HG02973 (cell line): Measurements from ENCODE around the gene TRIM66.

Experiments used
- ATAC-seq: cut with Tn5 transposase; IDR thresholded peaks from one replicate; pipeline ENCODE4 v1.9.1; 2021; ENCODE audit warnings: moderate library complexity; ENCODE audit not compliant: unreplicated experiment

TRIM66 gene

GRCh38 chr11:8714622-8715225 is 32.3 kb upstream of the TRIM66 start:
- no peak for ATAC-seq

- ATAC-seq: no peak
Observed at GRCh38 chr11:8713760-8714454, 31.4 kb upstream of the TRIM66 start.

DNA sequence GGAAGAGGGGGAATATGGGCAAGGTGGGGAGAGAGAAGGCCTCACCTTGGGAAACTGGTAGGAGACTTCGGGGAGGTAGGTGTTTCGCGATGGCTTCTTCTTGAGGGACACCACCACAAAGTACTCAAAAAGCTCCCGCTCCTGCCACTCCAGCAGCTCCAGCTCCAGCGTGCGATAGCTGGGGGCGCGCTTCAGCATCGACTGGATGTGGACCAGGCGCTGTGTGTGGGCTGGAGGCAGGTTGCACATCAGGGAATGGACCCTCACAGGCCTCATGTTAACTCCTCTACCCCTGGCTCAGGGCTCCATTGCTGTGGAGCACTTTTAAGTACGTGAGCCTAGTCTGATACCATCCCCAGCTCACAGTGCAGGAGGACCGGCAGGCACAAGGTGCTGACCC is 30.0 kb upstream of the TRIM66 start:
- ATAC-seq: no peak

DNA sequence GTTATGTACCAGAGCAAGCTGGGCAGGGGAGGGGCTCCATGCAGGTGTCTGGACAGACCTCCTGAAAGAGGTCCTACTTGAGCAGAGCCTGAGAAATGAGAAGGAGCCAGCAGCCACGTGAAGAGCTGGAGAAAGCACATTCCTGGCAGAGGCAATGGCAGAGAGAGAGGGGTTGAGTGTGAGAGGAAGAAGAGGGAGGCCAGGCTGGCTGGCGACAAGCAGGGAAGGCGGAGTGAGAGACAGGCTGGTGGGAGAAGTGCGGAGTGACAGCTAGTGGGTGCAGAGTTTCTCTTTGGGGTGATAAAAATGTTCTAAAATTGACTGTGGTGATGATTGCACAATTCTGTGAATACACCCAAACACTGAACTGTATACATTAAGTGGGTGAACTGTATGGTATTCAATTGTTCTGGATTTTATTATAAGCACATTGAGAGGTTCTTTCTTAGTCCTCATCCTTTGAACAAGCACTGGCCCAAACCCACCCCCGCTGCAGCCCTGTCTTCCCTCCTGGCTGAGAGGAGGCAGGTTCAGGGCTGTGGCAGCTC is 29.5 kb upstream of the TRIM66 start:
- no peak for ATAC-seq

GRCh38 chr11:8709777-8710176 is 27.3 kb upstream of the TRIM66 start:
- no peak for ATAC-seq

- ATAC-seq: no peak
Observed at GRCh38 chr11:8709002-8709672, 26.7 kb upstream of the TRIM66 start.

- ATAC-seq: no peak
Observed at GRCh38 chr11:8707541-8708191, 25.2 kb upstream of the TRIM66 start.

- ATAC-seq: no peak
Observed at GRCh38 chr11:8706673-8707432, 24.4 kb upstream of the TRIM66 start.

GRCh38 chr11:8705146-8705545 is 22.7 kb upstream of the TRIM66 start:
- no peak for ATAC-seq

DNA sequence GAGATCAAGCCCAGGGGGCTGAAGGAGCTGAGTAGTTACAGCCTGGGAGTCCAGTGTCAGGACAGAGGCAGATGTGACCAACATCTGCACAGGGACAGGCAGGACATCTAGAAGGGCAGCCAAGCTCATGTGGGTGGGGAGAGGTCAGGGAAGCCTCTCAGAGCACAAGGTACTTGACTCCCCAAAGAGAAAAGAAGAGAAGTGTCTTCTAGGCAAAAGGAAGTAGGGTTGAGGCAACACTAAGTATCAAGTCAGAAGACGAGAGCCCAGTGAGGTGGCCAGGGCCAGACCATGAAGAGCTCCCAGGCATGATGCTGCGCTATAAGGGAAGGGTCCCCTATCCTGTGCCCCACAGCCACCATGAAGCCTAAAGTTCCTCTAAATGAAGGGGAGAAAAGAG is 21.7 kb upstream of the TRIM66 start:
- no peak for ATAC-seq

DNA sequence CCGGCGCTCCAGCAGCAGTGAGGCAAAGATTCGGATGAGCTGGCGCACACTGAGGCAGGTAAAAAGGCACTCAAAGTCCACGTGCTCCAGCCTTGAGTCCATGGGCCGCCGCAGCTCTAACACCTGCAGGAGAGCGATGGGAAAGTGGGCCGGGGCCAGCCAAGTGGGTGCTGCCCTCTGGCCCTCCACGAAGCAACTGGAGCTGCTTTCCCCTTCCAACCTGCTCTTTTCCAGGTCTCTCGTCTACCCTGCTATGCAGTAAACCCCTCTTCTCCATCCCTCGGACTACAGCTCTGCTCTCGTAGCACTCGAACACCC is 20.1 kb upstream of the TRIM66 start:
- no peak for ATAC-seq

DNA sequence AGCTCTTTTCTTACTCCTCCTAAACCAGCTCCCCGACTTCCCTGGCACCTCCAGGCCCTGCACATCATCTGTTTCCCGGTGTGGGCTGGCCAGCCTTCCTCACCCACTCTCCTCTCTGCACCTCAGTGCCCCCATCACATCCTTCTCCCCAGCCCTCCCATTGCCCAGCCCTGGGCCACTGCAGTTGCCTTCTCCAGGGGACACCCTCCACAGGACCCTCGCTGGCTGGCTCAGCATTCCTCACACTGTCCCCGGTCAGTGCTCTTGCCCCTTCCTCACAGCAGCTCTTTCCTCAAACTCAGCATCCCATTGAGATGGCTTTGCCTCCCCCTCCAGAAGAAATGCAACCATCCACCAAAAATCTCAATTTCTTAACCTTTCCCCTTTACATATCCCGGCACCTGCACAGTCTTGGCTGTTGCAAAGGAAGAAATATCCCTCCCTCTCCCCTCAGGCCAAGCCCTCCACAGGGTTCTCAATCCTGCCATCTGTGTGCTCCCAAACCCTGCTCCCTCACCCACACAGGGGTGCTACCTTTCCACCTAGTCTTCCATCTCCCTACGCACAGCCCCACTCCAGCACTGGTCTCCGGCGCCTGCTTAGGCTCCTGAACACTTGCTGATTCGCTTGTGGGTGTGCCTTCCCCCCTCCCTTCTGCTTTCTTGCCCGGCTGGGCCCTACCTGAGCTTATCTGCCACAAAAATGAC is 19.6 kb upstream of the TRIM66 start:
- no peak for ATAC-seq

DNA sequence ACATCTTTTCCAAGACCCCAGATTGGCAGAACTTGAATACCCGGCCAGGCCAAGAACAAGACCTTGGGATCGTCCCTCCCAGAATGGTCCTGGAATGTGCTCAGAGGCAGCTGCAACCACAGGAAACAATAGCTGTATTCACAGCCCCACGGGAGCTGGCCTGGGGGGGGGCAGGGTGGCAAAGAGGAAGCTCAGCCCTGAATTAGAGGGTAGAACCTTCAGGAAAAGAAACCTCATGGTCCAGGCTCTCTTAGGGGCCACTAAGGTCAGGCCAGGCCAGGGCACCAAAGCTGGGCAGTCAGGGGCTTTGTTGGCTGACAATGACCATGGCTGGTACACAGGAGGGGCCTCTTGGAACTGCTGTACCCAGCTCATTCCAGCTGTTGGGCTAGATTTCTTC is 17.4 kb upstream of the TRIM66 start:
- ATAC-seq: no peak

DNA sequence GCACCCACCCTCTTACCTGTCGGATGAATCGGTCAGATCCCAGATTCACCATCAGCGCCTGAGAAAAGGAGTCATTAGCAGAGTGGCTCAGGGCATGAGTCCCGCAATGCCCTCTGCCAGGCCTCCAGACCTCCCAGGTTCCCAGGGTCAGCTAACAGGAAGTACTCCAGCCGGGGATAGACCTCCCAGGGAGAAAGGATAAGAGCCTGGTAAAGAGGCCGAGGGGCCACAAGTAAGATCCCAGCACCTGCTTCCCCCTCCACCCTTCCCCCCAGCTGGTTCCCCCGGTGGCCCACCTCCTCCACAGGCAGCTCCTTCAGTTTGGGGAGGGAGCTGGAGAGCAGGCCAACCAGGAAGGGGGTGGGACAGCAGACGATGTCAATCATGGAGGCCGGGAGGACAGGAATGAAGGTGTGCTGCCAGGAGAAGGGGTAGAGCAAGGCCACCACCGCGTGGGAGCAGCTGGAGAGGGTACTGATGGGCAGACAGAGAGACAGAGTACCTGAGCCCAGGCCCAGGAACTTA is 16.5 kb upstream of the TRIM66 start:
- ATAC-seq: no peak

- ATAC-seq: no peak
Observed at GRCh38 chr11:8698379-8698851, 15.9 kb upstream of the TRIM66 start.

GRCh38 chr11:8697054-8697453 is 14.6 kb upstream of the TRIM66 start:
- no peak for ATAC-seq

DNA sequence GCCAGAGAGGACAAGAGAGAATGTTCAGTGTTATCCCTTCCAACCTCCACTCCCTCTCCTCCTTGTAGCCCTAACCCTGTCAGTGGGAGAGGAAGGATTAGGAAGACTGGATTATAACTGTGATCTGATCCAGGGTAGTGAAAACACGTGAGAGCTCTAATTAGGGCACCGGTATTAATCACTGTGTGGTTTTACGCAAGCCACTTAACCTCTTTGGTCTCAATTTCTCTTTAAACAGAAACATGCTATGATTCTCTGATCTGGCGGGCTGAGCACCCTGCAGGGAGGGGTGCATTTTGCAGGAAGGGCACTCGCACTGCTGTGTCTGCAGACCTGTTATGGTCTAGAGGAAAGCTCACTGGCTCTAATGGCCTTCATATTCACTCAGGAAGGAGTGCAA is 11.7 kb upstream of the TRIM66 start:
- no peak for ATAC-seq

DNA sequence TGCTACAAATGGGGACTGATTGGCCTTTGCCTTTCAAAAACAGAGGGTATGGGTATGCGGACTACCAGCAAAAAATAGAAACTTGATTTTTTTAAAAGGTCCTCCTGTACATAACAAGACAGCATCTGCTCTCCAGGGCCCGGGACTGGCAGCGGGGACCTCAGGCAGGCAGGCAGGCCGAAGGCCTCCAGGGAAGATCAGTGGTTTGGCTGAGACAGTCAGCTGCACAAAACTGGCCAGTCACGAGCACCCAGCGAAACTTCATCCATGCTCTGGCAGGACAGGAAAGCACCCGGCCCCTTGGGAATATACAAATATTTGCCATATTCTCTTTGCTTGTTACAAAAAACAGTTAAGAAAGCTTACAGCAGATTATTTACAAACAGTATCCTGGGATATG is 11.1 kb upstream of the TRIM66 start:
- ATAC-seq: no peak

DNA sequence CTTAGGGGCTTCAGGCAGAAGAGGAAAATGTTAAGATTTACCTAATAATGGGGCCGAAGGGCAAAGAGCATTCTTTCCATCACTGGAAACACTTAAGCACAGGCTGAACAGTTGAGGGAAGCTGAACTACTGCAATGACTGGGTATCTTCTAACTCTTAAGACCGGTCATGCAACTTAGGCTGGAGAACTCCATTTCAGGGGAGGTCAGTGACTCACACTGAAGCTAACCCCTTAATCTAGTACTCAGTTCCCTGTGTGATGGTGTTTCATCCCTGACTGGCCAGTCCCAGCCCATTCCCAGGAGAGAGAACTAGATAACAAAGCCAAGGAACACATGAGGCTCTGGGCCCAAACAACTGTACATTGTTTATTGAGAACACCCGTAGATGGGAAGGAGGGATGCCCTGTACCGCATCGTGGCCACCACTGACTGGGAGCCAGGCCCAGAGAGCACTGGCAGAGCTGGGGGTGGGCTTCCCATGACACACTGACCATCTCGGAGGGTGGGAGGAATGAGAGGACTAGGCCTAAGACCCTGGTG is 10.6 kb upstream of the TRIM66 start:
- no peak for ATAC-seq

DNA sequence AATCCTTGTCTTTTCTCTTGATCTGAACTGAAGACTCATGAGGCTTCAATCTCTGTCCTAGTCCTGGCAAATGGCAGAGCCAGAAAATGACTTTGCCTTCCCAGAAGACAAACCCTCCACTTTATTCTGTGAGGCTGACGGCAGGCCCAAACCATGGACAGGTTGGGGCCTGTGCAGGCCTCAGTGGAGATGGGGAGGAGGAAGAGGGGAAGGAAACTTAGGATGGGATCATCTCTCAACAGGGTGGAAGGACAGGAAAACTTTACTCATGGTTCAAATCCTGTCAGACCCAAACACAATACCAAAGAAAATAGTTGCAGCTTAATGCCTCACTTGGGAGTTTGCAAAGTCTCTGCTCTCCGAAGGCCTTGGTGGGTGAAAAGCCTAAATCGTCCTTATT is 10.0 kb upstream of the TRIM66 start:
- ATAC-seq: no peak
